Measurements from ENCODE around the gene CPNE6.

Gene CPNE6

GRCh38 chr14:24081739-24082211 lies 10.4 kb downstream of the CPNE6 start:
- Mint-ChIP-seq H3K36me3 (ENCODE audit: low read depth) (no peaks in the 10 kb centered on the region), H3K4me3 (peak overlapping the region; percentile 87), H3K9me3 (no peaks in the 10 kb centered on the region), H3K27me3 (ENCODE audit: low read depth, poor library complexity) (peaks cover 67% of the 10 kb centered on the region), H3K27ac (no peak overlapping the region), H3K4me1 (peaks cover 51% of the 10 kb centered on the region)
- TF ChIP-seq CTCF (IDR thresholded peaks at IDR 0.05): no peak
- no peak for DNase-seq

- H3K4me1 Mint-ChIP-seq: peaks cover 55% of the 10 kb centered on the region
- H3K27me3 Mint-ChIP-seq (ENCODE audit: low read depth, poor library complexity): peaks cover 62% of the 10 kb centered on the region
These were observed 11.2 kb downstream of the CPNE6 start for GRCh38 chr14:24082411-24083080.

GRCh38 chr14:24083462-24083861 lies 12.1 kb downstream of the CPNE6 start:
- Mint-ChIP-seq H3K27me3 (ENCODE audit: low read depth, poor library complexity) (peaks cover 59% of the 10 kb centered on the region), H3K4me3 (no peak overlapping the region), H3K36me3 (ENCODE audit: low read depth) (no peaks in the 10 kb centered on the region), H3K27ac (no peak overlapping the region), H3K9me3 (no peaks in the 10 kb centered on the region), H3K4me1 (peaks cover 51% of the 10 kb centered on the region)
- no peak for TF ChIP-seq CTCF (IDR thresholded peaks at IDR 0.05)
- no peak for DNase-seq

More at GRCh38 chr14:24082411-24083080, 11.2 kb downstream of the CPNE6 start:
- no peaks in the 10 kb centered on the region for H3K9me3 Mint-ChIP-seq
- no peak overlapping the region for H3K27ac Mint-ChIP-seq
- no peak for DNase-seq
- H3K36me3 Mint-ChIP-seq (ENCODE audit: low read depth): no peaks in the 10 kb centered on the region
- no peak for TF ChIP-seq CTCF (IDR thresholded peaks at IDR 0.05)
- peak overlapping the region; percentile 87 for H3K4me3 Mint-ChIP-seq

GRCh38 chr14:24084440-24084839 lies 13.1 kb downstream of the CPNE6 start:
- Mint-ChIP-seq H3K27me3 (ENCODE audit: low read depth, poor library complexity) (peaks cover 54% of the 10 kb centered on the region), H3K4me1 (peaks cover 44% of the 10 kb centered on the region), H3K36me3 (ENCODE audit: low read depth) (no peaks in the 10 kb centered on the region), H3K9me3 (no peaks in the 10 kb centered on the region), H3K4me3 (no peak overlapping the region), H3K27ac (no peak overlapping the region)
- no peak for DNase-seq
- no peak for TF ChIP-seq CTCF (IDR thresholded peaks at IDR 0.05)

- H3K4me3 Mint-ChIP-seq: no peak overlapping the region
- no peak for TF ChIP-seq CTCF (IDR thresholded peaks at IDR 0.05)
- peak overlapping the region; percentile 15 for H3K27ac Mint-ChIP-seq
- DNase-seq: no peak
- peaks cover 46% of the 10 kb centered on the region for H3K27me3 Mint-ChIP-seq (ENCODE audit: low read depth, poor library complexity)
- H3K4me1 Mint-ChIP-seq: peaks cover 42% of the 10 kb centered on the region
- H3K9me3 Mint-ChIP-seq: no peaks in the 10 kb centered on the region
- no peaks in the 10 kb centered on the region for H3K36me3 Mint-ChIP-seq (ENCODE audit: low read depth)
These were observed 13.9 kb downstream of the CPNE6 start for GRCh38 chr14:24085215-24085614.
